ENCODE results near the gene ELF4.
A peak's percentile ranks its signal among the peaks of the same experiment; 100 is the strongest.

The ELF4 gene

DNA sequence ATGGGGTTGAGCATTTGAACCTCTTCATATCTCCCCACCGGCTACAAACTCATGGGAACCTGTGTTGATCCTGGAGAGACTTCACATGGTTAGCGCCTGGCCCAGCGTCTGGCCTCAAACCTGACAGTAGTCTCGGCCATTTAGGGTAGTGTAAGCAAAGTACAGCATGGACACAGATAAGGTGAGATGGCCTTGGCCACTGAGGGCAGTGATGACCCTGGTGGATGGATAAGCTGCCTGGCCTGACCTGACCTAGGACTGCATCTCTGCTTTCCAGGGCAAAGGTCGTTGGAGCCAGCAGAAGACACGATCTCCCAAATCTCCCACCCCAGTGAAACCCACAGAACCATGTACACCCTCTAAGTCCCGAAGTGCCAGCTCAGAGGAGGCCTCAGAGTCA is 76.1 kb downstream of the ELF4 start:
- no peak for DNase-seq

- no peak for DNase-seq
Measured at GRCh38 chrX:130032552-130032951, 77.7 kb downstream of the ELF4 start.

GRCh38 chrX:130030826-130031225 is 79.5 kb downstream of the ELF4 start:
- DNase-seq = no peak

GRCh38 chrX:130028196-130028595 is 82.1 kb downstream of the ELF4 start:
- DNase-seq = peak in 1 of 2 donors; percentile 49

GRCh38 chrX:130027569-130027968 is 82.7 kb downstream of the ELF4 start:
- no peak for DNase-seq

DNA sequence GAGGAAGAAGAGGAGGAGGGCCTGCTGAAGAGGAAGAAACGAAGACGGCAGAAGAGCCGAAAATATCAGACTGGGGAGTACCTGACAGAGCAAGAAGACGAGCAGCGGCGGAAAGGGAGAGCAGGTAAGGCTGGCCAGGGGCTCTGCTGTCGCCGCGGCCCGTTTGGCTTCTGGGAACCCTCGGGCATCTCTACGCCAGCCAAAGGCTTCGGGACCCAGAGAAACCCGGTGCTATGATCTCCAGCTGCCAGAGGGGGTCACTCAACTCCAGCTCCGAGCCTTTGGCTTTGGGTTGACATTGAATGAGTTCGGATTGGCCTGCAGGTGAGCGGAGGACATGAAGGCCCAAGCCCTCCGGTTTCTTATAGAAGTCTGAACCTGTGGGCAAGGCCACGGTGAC is 85.0 kb downstream of the ELF4 start:
- DNase-seq = no peak

DNA sequence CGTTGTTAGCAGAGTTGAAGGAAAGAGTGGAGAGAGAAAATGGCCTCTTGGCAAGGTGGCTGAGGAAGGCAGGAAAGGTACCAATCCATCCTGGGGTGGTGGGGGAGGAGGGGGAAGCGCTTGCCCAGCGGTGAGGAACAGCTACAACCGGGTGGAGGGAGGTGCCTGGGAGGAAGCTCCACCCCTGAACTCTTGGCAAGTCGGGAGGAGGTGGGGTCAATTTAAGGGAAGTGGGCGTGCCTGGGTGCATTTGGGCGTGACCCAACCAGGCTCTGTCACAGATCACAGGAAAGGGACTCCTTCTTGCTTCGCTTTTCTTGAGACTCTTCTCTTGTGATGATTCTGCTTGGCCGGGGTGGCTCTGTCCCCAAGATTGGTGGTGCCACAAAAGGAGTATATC is 86.2 kb downstream of the ELF4 start:
- peak; percentile 76 to 82 for DNase-seq

DNA sequence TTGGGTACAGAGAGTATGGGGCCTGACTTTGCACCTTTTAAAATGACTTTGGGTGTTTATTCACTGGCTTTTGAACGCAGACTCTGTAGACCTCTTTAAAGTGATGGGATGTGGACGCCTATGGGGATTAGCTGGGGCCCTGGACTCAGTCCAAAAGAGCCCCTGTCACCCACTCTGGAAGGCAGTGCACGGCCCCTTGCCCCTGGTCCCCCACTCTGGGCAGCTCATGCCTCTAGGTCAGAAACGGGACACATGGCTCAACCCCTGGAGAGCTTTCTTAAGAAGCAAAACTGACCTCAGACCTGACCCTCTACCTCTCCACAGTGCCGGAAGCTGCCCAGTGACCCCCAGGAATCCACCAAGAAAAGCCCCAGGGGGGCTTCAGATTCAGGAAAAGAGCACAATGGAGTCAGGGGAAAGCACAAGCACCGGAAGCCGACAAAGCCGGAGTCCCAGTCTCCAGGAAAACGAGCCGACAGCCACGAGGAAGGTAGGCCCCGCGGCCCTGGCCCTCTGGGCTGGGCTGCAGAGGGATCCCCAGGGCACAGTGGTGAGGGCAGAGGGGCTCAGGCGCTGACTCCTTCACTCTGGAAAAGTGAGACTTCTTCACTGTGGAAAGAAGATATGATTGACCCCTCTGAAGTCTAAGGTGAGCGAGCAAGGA is 89.5 kb downstream of the ELF4 start:
- no peak for DNase-seq

GRCh38 chrX:130018143-130018542 is 92.2 kb downstream of the ELF4 start:
- DNase-seq = no peak

DNA sequence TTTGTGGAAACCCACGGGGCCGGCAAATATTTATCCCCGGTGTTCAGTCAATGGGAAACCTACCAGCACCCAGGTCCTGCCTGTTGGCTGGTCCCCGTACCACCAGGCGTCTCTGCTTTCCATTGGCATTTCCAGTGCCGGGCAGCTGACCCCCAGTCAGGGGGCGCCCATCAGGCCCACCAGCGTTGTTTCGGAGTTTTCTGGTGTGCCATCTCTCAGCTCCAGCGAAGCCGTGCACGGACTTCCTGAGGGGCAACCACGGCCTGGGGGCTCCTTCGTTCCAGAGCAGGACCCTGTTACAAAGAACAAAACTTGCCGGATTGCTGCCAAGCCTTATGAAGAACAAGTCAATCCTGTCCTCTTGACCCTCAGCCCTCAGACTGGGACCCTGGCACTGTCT is 95.1 kb downstream of the ELF4 start:
- DNase-seq = no peak
